Heart left ventricle (tissue), 16 donors: ENCODE results near the gene SP6. TPM values are rescaled to one million over a fixed set of nuclear protein-coding genes. Genes with fewer than 3 reads are reported as not detected.

Source experiments
- ATAC-seq, 4 donors: fragments of 200-7000 bp; cut with Tn5 transposase; one replicate each; pipeline ENCODE4 v1.9.1; 2020 to 2022; ENCODE audit warnings: moderate library complexity in 4 of 4, mild to moderate bottlenecking in 3 of 4, moderate number of reproducible peaks in 1 of 4
- DNase-seq, 5 donors: peaks; one replicate each; pipeline ENCODE4 v3.0.0-alpha.2; 2020
- H3K27ac ChIP-seq, 12 donors: fragments of 200-600 bp; sonication (generic) in 4 of 12; one replicate each; pipeline versions ENCODE4 v1.5.0 to v1.8.0; 2016 to 2022; ENCODE audit warnings: mild to moderate bottlenecking in 2 of 12
- H3K27me3 ChIP-seq, 9 donors: fragments of 200-600 bp; sonication (generic) in 2 of 9; one replicate each; pipeline versions ENCODE4 v1.5.1 to v1.8.0; 2016 to 2022; ENCODE audit warnings: mild to moderate bottlenecking in 3 of 9
- H3K36me3 ChIP-seq, 9 donors: fragments of 200-600 bp; sonication (generic) in 2 of 9; one replicate each; pipeline versions ENCODE4 v1.5.0 to v1.8.0; 2018 to 2022; ENCODE audit warnings: mild to moderate bottlenecking in 2 of 9
- H3K4me1 ChIP-seq, 12 donors: fragments of 200-600 bp; sonication (generic) in 4 of 12; one replicate each; pipeline versions ENCODE4 v1.5.0 to v1.8.0; 2016 to 2022; ENCODE audit warnings: mild to moderate bottlenecking in 3 of 12
- H3K4me3 ChIP-seq, 12 donors: fragments of 200-600 bp; sonication (generic) in 4 of 12; one replicate each; pipeline versions ENCODE4 v1.5.0 to v1.8.0; 2017 to 2022; ENCODE audit warnings: mild to moderate bottlenecking in 9 of 12, moderate library complexity in 4 of 12
- H3K9me3 ChIP-seq, 12 donors: fragments of 200-600 bp; sonication (generic) in 4 of 12; one replicate each; pipeline versions ENCODE4 v1.5.0 to v1.8.0; 2016 to 2022; ENCODE audit warnings: mild to moderate bottlenecking in 1 of 12
- POLR2A ChIP-seq, 2 donors: fragments of 450-650 bp; IDR thresholded peaks; one replicate each; pipeline ENCODE4 v1.6.1; 2017; ENCODE audit warnings: antibody characterized with exemption in 2 of 2, mild to moderate bottlenecking in 2 of 2, moderate library complexity in 2 of 2
- WGBS, 4 donors: extraction: QIAGEN DNeasy Blood & Tissue Kit in 2 of 4; methylation state at CpG; one replicate each; pipeline versions ENCODE4 v1.1.5 to v1.1.7; 2013 to 2018; 5-methylcytosine and 5-hydroxymethylcytosine counted together
- intact Hi-C, 10 donors: fragments of 100-400 bp; cut with DNase I; formaldehyde crosslinking; loops; one replicate each; pipeline versions ENCODE4 v1.11.1 to v1.14.2; 2022
- polyA plus RNA-seq, 2 donors: library from polyadenylated mRNA; stranded (reverse); fragments of 200-250 nt; gene quantifications; one replicate each; pipeline ENCODE4 v1.2.3, GENCODE V29; 2013
- total RNA-seq, 9 donors: library from RNA; depleted of rRNA in 2 of 9; stranded (reverse); fragments of >200 nt in 2 of 9; fragmentation: NEBNext Ultra II Directional in 3 of 9; extraction: Animal tissue kit (Norgen Biotek cat#: 25700) in 3 of 9; gene quantifications; one replicate each; pipeline versions ENCODE4 v1.1.0 to v1.2.4, GENCODE V29; 2016 to 2023
- TF ChIP-seq, protein P1 (sequence below), 12 donors: fragments of 200-600 bp; sonication (generic) in 4 of 12; IDR thresholded peaks; one replicate each; pipeline versions ENCODE4 v1.5.0 to v1.8.0; 2018 to 2022; ENCODE audit warnings: antibody characterized with exemption in 12 of 12, mild to moderate bottlenecking in 5 of 12
- donor health status: ischemic (EF 13 %, LVEDD 7.1; RV severe dilation, severe dysfunction).
- donor health status: healthy with polysubstance abuse.
- donor health status: DM: no; HTN: yes; CAD: no.
- donor health status: DM: no; HTN: no; CAD: no.
- donor health status: ischemic (EF 25% LVEDD 6.9; RV normal size, moderate dysfunction).
- donor health status: ischemic (EF 25% LVEDD 5.7; RV mildly dilated, moderate dysfunction).
- donor health status: healthy.
- donor health status: DM: yes; HTN: yes; CAD: no.
- donor health status: ischemic (EF 35%, LVEDD 5.7; RV mildly dilated, moderate dysfunction).
- donor health status: nonischemic (EF 11% LVEDD 7.7; RV severe dilation, severe dysfunction).
- donor health status: DM: yes; HTN: yes; CAD: no.
- donor health status: PGD.
- donor health status: ischemic (EF 29% LVEDD 5.4; RV normal size, mild dysfunction).
- donor health status: nonischemic (EF 23%, LVEDD 6.1; RV moderate dilation, normal function).

SP6 gene
- total and polyA plus RNA-seq, 11 donors, result 0.12 to 2.5 (median 0.32) TPM; not detected in 2

DNA sequence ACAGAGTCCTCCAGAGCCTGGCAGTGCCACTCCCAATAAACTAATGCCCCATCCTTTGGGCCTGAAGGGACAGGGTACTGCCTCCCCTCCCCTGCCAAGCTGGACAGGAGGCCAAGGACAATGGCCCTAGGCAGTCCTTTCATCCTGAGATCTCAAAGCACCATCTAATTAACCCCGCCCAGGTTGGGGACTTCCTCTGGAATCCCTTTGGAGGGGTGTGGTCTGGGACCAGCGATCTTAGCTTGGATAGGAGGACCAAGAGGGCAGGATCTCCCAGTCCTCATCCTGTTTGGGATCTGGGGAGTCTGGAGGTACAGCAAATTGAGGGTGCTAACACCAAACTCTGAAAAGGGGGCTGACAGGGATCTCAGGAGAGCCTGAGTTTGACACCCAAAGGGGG lies 18.2 kb upstream of the SP6 start:
- WGBS, 4 donors, result 31 to 56% (median 49%) methylated on average over 2 of the region's 2 CpGs
- DNase-seq (peak in 1 of 5 donors; percentile 42), ATAC-seq (no peak)
- Histone ChIP-seq H3K27me3 (peaks cover 0 to 55% (median 18%) of the 10 kb centered on the region in 9 donors), H3K27ac (no peak overlapping the region), H3K36me3 (no peaks in the 10 kb centered on the region), H3K4me1 (peaks cover 0 to 8% (median 0%) of the 10 kb centered on the region in 12 donors), H3K4me3 (no peak overlapping the region), H3K9me3 (no peaks in the 10 kb centered on the region)
- intact Hi-C loops, result no loop called here
- no peak for TF ChIP-seq POLR2A (IDR thresholded peaks at IDR 0.05)
- TF ChIP-seq, protein P1, sequence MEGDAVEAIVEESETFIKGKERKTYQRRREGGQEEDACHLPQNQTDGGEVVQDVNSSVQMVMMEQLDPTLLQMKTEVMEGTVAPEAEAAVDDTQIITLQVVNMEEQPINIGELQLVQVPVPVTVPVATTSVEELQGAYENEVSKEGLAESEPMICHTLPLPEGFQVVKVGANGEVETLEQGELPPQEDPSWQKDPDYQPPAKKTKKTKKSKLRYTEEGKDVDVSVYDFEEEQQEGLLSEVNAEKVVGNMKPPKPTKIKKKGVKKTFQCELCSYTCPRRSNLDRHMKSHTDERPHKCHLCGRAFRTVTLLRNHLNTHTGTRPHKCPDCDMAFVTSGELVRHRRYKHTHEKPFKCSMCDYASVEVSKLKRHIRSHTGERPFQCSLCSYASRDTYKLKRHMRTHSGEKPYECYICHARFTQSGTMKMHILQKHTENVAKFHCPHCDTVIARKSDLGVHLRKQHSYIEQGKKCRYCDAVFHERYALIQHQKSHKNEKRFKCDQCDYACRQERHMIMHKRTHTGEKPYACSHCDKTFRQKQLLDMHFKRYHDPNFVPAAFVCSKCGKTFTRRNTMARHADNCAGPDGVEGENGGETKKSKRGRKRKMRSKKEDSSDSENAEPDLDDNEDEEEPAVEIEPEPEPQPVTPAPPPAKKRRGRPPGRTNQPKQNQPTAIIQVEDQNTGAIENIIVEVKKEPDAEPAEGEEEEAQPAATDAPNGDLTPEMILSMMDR (IDR thresholded peaks at IDR 0.05), result no peak

DNA sequence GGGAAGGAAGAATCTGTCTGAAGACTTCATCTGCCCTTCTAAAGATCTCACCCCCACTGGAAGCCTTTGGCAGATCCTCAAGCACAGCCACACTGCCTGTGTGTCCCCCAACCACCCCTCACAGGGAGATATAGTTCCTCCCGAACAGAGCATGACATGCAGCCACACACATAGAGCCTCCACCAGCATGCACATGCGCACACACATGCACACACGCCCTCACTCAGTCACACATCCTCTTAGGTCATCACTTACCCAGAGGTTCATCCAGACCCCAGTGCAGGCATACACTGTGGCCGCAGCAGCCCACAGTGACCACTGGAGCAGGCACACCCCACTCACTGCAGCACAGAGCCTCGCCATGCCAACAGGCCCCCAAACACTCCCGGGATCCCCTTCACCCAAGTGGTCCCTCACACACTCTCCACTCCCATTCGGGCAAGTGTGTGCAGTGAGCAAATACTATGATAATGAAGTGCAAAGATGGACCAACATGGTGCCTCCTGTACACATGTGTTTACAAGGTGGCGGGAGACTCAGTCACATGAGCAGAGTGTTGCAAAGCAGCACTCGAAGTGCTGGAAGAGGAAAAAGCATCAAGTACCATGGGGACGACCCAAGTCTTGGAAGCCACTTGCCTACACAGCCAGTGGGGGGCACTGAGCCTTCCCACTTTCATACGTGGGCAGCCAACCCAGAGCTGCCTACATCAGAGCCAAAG lies 17.0 kb upstream of the SP6 start:
- H3K27ac ChIP-seq, result no peak overlapping the region
- H3K4me1 ChIP-seq, result peaks cover 0 to 8% (median 0%) of the 10 kb centered on the region in 12 donors
- no peaks in the 10 kb centered on the region for H3K9me3 ChIP-seq
- H3K4me3 ChIP-seq, result no peak overlapping the region
- ATAC-seq (no peak), DNase-seq (peak in 1 of 5 donors; percentile 19)
- intact Hi-C loops, result no loop called here
- no peaks in the 10 kb centered on the region for H3K36me3 ChIP-seq
- WGBS, 4 donors, result 87 to 91% (median 89%) methylated on average over 10 to 11 of the region's 11 CpGs
- peaks cover 0 to 48% (median 13%) of the 10 kb centered on the region in 9 donors for H3K27me3 ChIP-seq
- no peak for TF ChIP-seq POLR2A (IDR thresholded peaks at IDR 0.05)
- TF ChIP-seq, protein P1 (IDR thresholded peaks at IDR 0.05), result no peak

DNA sequence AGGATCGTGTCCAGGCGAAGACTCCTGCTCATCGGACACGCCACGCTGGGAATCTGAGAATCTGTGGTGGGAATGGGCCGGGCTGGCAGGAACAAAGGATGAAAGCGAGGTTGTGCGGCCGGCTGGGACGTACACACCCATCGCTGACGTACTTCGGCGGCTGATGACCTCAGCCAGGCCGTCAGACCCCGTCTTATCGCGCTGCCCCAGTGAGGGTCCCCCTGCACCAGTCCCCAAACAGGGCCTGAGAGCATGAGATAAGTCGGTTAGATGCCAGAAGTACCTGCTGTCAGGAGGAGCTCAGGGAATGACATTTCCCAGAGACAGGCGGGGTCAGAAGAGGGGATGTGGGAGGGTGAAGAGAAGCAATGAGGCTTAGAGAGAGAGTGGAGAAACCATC lies 16.0 kb upstream of the SP6 start:
- Histone ChIP-seq H3K27me3 (peaks cover 0 to 38% (median 2%) of the 10 kb centered on the region in 9 donors), H3K36me3 (no peaks in the 10 kb centered on the region), H3K4me3 (no peak overlapping the region), H3K27ac (no peak overlapping the region), H3K9me3 (no peaks in the 10 kb centered on the region), H3K4me1 (no peaks in the 10 kb centered on the region)
- ATAC-seq, result peak in 3 of 4 donors; percentile 60 to 74 (median 74)
- TF ChIP-seq, protein P1 (IDR thresholded peaks at IDR 0.05), result no peak
- TF ChIP-seq POLR2A (IDR thresholded peaks at IDR 0.05), result no peak
- WGBS, 4 donors, result 27 to 36% (median 33%) methylated on average over 20 of the region's 20 CpGs
- peak in 1 of 5 donors; percentile 53 for DNase-seq
- intact Hi-C loops, result no loop called here

DNA sequence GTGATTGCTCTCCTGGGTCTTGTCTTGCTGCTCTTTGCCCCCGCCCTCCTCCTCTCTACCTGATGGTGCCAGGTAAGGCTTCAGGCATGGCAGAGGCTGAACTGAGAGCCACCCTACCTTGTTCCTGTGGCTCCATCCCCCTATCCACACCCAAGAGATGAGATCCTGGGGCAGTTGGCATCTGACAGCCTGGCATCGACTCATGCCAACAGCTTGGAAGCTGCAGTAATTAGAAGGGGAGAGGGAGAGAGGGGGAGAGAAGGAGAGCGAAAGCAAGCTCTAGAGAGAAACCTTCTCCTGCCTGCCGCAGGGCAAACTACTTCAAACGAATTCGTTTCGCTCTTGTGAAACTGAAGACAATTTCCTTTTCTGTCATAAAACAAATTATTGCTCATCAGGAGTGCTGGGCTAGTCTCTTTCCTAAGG lies 13.8 kb upstream of the SP6 start:
- no peaks in the 10 kb centered on the region for H3K36me3 ChIP-seq
- intact Hi-C loops, result no loop called here
- peaks cover 0 to 20% (median 0%) of the 10 kb centered on the region in 9 donors for H3K27me3 ChIP-seq
- H3K4me1 ChIP-seq, result no peaks in the 10 kb centered on the region
- H3K27ac ChIP-seq, result no peak overlapping the region
- TF ChIP-seq POLR2A (IDR thresholded peaks at IDR 0.05), result no peak
- TF ChIP-seq, protein P1 (IDR thresholded peaks at IDR 0.05), result no peak
- ATAC-seq, result no peak
- WGBS, 4 donors, result 59 to 73% (median 68%) methylated on average over 7 of the region's 7 CpGs
- no peak for DNase-seq
- no peak overlapping the region for H3K4me3 ChIP-seq
- no peaks in the 10 kb centered on the region for H3K9me3 ChIP-seq
